Stimulated activated CD8-positive, alpha-beta memory T cell treated with anti-CD3 and anti-CD28 coated beads, Interleukin-7, amount 100 ng/mL, for 24 hours (primary cell): ENCODE results near the gene DPF1.
A peak's percentile ranks its signal among the peaks of the same experiment; 100 is the strongest.
"Not testable (repeated sequence)": the region's sequence is repeated elsewhere in the genome, so short reads cannot be mapped to it uniquely, and the experiment has no call there.

Experiments
- DNase-seq: peaks from one replicate; pipeline ENCODE4 v3.0.0-alpha.2; 2020; ENCODE audit warnings: low read depth

The DPF1 gene

GRCh38 chr19:38250821-38251563 is 27.0 kb upstream of the DPF1 start:
- DNase-seq = no peak

GRCh38 chr19:38250428-38250820 is 26.4 kb upstream of the DPF1 start:
- no peak for DNase-seq

GRCh38 chr19:38248421-38248820 is 24.4 kb upstream of the DPF1 start:
- no peak for DNase-seq

- DNase-seq = no peak
These were observed 23.8 kb upstream of the DPF1 start for GRCh38 chr19:38247734-38248268.

GRCh38 chr19:38247126-38247525 is 23.1 kb upstream of the DPF1 start:
- no peak for DNase-seq

GRCh38 chr19:38245826-38246498 is 21.9 kb upstream of the DPF1 start:
- no peak for DNase-seq

- DNase-seq = no peak
These were observed 19.3 kb upstream of the DPF1 start for GRCh38 chr19:38243279-38243673.

- no peak for DNase-seq
These were observed 15.8 kb upstream of the DPF1 start for GRCh38 chr19:38239816-38240215.

GRCh38 chr19:38234615-38235014 is 10.6 kb upstream of the DPF1 start:
- no peak for DNase-seq

- DNase-seq = peak; percentile 70
These were observed 9.8 kb upstream of the DPF1 start for GRCh38 chr19:38233740-38234251.

- DNase-seq = no peak
These were observed 7.9 kb upstream of the DPF1 start for GRCh38 chr19:38231918-38232317.

GRCh38 chr19:38230506-38231133 is 6.6 kb upstream of the DPF1 start:
- not testable (repeated sequence) for DNase-seq

GRCh38 chr19:38229585-38230073 is 5.6 kb upstream of the DPF1 start:
- DNase-seq = peak; percentile 40

- no peak for DNase-seq
These were observed 4.7 kb upstream of the DPF1 start for GRCh38 chr19:38228491-38229439.

GRCh38 chr19:38228005-38228377 is 4.0 kb upstream of the DPF1 start:
- DNase-seq = no peak

GRCh38 chr19:38227287-38228004 is 3.4 kb upstream of the DPF1 start:
- no peak for DNase-seq

- DNase-seq = not testable (repeated sequence)
These were observed 819 bp upstream of the DPF1 start for GRCh38 chr19:38224863-38225218.

- no peak for DNase-seq
These were observed 407 bp downstream of the DPF1 start for GRCh38 chr19:38223617-38224013.

- DNase-seq = no peak
These were observed 901 bp downstream of the DPF1 start for GRCh38 chr19:38223119-38223523.

GRCh38 chr19:38221919-38222830 is 1.8 kb downstream of the DPF1 start:
- no peak for DNase-seq
